Right hindlimb (tissue), 1 donor: ENCODE results near the gene REC114.
"Not testable (repeated sequence)": the region's sequence is repeated elsewhere in the genome, so short reads cannot be mapped to it uniquely, and the experiment has no call there.

Source experiments
- DNase-seq: peaks from one replicate; pipeline ENCODE4 v3.0.0-alpha.2; 2018

The REC114 gene

DNA sequence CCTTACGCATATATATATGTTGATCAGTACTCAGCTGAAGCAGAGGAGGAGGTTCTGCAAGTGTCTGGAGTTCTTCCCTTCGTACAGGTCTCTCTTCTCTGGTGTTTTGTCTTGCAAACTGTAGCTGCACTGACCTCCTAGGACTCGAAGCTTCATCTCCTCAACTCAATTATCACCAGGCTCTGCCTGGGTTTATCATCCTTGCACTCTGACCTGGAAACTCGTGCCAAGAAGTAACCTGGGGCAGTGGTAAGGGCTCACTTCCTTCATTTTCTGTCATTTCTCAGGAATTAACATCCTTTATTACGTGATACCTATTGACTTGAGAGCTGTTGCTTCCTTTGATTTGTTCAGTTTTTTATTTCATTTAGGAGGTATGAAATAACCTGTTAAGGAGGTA is 14.4 kb downstream of the REC114 start:
- no peak for DNase-seq

DNA sequence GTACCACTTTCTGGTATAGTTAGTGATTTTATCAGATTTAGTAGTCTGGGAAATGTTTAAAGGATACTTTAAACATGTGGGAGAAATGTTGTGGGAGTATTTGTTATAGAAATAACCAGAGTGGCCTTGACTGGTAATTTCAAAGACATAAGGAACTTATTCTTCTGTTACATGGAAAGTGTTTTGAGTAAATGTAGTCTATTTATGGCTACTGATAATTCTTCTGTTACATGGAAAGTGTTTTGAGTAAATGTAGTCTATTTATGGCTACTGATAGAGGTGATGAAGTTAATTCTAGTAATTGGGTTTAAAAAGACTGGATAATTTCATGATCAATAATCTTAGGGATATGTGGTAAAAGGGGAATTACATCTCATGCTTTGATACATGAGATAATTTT is 17.7 kb downstream of the REC114 start:
- no peak for DNase-seq

- DNase-seq = no peak
These were observed 21.6 kb downstream of the REC114 start for GRCh38 chr15:73464602-73465001.

- DNase-seq = no peak
These were observed 24.8 kb downstream of the REC114 start for GRCh38 chr15:73467758-73468157.

DNA sequence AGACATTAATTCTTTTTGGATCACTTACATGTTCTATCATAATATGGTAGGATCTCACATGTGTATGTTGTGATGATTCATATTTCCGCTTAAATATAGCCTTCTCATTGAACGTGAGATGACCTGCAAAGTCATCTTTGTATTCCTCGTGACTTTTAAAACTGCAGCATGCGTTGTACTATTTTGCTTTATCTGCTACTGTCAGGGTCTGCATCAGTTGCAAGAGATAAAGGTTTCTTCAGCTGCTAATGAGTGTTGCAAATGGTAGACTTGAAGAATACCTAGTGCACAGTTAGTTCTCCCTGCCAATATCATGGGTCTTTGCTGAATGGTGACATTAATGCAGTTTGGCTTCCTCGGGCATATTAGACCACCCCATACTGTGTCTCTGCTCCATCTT is 31.8 kb downstream of the REC114 start:
- no peak for DNase-seq

- DNase-seq = no peak
These were observed 33.8 kb downstream of the REC114 start for GRCh38 chr15:73476704-73477216.

- no peak for DNase-seq
These were observed 37.1 kb downstream of the REC114 start for GRCh38 chr15:73480050-73480449.

DNA sequence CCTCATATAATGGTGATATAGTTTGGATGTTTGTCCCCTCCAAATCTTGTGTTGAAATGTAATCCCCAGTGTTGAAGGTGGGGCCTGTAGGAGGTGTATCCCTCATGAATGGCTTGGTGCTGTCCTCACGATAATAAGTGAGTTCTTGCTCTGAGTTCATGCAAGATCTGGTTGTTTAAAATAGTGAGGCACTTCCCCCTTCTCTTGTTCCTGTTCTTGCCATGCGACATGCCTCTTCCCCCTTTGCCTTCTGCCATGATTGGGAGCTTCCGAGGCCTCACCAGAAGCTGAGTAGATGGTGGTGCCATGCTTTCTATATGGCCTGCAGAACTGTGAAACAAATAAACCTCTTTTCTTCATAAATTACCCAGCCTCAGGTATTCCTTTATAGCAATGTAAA is 39.2 kb downstream of the REC114 start:
- DNase-seq = no peak

DNA sequence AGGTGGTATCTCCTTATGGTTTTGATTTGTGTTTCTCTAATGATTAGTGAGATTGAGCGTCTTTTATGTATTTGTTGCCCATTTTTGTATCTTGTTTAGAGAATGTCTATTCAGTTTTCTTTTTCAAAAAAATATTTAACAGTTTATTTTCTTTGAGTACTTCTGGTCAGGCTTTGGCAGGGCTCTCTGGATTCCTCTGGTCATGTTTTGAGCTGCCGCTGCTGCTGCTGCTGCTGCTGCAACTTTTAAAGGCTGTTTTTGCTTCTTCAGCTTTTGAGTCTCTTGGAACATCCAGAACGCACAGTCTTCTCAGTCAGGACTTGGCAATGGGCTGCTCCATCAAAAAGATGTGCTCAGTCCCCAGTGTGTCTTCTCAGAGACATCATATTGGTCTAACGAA is 40.1 kb downstream of the REC114 start:
- DNase-seq = no peak

DNA sequence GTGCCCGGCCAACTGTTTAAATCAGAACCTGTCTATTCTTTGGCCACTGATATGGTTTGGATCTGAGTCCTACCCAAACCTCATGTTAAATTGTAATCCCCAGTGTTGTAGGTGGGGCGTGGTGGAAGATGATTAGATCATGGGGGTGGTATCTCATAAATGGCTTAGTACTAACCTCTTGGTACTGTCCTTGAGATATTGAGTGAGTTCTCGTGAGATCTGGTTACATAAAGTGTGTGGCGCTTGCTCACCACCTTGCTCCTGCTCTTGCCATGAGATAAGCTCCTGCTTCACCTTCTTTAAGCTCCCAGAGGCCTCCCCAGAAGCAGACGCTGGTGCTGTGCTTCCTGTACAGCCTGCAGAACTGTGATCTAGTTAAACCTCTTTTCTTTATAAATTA is 42.4 kb downstream of the REC114 start:
- DNase-seq = no peak

DNA sequence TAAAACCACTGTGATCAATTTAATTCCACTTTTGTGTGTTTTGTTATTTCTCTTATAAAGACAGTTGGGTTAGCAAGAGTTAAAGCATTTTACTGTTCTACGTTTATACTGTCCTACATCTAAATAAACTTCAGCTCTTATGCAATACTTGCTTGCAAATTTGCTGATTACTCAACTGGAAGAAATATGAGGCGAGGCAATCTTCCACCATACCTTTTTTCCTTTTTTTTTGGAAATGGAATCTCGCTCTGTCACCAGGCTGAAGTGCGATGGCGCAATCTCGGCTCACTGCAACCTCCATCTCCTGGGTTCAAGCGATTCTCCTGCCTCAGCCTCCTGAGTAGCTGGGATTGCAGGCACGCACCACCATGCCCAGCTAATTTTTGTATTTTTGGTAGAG is 42.9 kb downstream of the REC114 start:
- not testable (repeated sequence) for DNase-seq

GRCh38 chr15:73488698-73489097 is 45.7 kb downstream of the REC114 start:
- DNase-seq = no peak

DNA sequence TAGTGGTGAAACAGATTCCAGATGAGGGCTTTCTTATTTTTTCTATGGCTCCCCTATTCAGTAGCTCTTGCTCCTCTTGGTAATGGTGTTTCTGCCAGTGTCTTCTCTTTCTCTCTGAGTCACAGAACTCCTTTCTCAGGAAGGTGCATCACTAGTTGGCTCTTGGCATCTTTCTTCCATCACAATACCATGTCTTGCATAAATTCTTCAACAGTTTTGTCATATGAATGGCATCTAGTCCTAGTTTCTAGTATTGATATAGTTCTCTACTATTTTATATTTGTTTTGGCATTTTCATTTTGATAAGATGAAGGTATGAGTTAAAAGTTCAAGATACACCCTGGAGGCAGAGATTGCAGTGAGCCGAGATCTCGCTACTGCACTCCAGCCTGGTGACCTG is 51.0 kb downstream of the REC114 start:
- DNase-seq = no peak

GRCh38 chr15:73495181-73495580 is 52.2 kb downstream of the REC114 start:
- no peak for DNase-seq

DNA sequence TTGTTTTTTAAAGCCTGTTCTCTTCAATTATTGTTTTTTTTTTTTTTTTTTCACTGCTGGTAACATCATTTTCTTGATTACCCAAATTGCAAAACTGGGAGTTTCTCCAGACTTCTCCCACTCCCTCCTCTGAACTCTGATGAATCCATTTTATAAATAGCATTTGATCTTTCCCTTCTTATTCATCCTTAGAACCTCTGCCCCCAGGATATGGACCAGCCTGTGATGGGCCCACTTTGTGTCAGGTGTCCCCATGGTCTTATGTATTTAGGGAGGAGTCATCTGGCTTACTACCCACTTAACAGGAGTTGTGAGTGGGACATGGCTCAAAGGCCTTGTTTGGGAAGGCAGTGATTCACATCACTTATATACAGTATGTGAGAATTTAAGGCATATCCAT is 57.7 kb downstream of the REC114 start:
- no peak for DNase-seq

DNA sequence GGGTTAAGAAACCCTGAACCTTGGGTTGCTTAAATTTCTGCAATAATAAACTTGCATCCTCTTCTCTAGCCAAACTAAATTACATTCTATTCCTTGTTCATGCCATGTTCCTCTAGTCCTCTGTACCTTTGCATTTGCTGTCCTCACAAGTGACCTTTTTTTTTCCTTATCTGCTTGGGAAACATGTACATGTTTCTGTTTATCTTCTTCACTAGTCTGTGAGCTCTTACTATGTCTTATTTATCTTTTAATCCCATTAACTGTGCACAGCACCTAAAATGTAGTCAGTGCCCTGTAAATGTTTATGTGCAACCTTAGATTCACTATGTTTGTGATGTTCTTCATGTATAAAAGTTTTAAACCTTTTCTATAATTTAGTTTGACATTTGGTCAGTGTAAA is 61.9 kb downstream of the REC114 start:
- DNase-seq = no peak

- DNase-seq = no peak
These were observed 72.6 kb downstream of the REC114 start for GRCh38 chr15:73515527-73515926.

DNA sequence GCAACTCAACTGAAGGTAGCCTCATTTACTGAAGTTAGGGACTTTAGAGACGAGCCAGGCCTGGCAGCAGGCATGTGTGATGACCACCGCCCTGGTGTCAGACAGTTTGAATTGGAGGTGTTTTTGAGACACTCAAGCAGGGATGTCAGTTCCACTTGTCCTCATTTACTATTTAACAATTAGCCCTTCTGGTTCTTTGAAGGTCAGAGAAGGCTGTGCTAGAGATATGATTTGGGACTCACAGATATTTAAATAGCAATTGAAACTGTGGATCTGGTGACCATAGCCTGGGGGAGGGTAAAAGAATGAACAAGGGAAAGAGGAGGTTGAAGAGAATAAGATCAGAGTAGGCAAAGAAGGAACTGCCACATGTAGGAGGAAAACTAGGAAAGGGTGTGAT is 74.6 kb downstream of the REC114 start:
- no peak for DNase-seq

- DNase-seq = no peak
These were observed 75.4 kb downstream of the REC114 start for GRCh38 chr15:73518180-73518862.

DNA sequence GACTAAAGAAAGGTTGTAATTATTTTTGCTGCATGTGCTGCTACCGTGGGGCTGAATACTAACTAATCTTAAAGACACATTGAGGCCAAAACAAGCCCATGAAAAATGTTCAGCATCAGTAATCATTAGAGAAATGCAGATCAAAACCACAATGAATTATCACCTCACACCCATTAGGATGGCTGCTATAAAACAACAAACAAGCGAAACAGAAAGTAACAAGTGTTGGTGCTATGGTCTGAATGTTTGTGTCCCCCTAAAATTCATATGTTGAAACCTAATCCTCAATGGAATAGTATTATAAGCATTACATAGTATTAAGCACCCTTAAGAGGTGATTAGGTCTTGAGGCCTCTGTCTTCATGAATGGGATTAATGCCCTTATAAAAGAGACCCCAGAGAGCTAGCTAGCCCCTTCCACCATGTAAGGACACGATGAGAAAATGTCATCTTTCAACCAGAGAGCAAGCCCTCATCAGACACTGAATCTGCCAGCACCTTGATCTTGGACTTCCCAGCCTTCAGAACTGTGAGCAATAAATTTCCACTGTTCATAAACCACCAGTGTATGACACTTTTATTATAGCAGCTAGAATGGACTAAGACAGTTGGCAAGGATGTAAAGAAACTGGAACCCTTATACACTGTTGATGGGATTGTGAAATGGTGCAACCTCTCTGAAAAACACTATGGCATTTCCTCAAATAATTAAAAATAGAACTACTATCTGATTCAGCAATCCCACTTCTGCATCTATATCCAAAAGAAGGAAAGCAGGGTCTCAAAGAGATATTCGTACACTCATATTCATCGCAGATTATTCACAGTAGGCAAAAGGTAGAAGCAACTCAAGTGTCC is 76.1 kb downstream of the REC114 start:
- no peak for DNase-seq

DNA sequence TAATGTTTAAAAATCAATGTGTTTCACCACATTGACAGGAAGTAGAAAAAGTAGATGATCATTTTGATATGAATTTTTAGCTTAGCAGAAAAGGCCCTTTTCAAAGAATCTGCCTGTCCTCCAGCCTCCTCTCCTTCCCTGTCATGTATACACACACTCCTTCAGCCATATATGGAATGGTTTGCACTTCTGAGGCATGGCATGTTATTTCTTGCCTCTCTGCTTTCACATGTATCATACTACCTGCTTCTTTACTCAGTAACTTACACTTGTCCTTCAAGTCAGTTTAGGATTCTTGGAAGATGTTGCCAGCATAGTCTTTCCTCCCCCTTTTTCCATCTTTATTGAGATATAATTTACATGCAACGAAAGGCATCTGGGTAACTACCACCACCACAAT is 79.0 kb downstream of the REC114 start:
- DNase-seq = no peak

GRCh38 chr15:73524919-73525318 is 82.0 kb downstream of the REC114 start:
- DNase-seq = no peak

DNA sequence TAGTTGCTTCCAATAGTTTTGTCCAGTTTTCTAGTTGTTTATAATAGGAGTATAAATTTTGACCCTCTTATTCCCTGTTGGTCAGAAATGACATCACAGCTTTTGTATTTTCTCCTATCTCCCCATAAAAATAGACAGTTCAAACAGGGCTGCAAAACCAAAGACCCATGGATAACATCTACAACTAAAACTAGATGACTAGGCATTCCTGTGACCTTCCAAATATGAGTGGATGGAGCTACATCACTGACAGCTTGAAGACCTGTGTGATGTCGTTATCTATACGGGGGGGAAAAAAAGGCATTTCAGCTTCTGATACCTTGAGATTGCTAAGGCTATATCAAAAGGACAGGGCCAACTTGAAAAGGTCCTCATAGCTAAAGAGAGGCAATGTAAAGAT is 84.6 kb downstream of the REC114 start:
- DNase-seq = no peak

- no peak for DNase-seq
These were observed 87.7 kb downstream of the REC114 start for GRCh38 chr15:73530649-73531048.
